GM12878 (cell line): ENCODE results near the gene USP26. TPM values are rescaled to one million over a fixed set of nuclear protein-coding genes. Genes with fewer than 3 reads are reported as not detected.

Experiments
- ATAC-seq: fragments of 200-7000 bp; cut with Tn5 transposase; 3 replicates; pipeline ENCODE4 v1.9.1; 2020; ENCODE audit warnings: mild to moderate bottlenecking, moderate library complexity
- BruUV-seq: library from RNA; stranded (reverse); fragments of 400-500 nt; replicated peaks from 2 replicates; lab custom pipeline; 2021; lab: Mats Ljungman, UMichigan
- CTCF ChIA-PET: fragments of 300-600 bp; sonication (Branson Sonifier 250); formaldehyde crosslinking; extraction: SDS; loops from one replicate; lab custom pipeline; 2021; ENCODE audit warnings: inconsistent platforms; lab: Yijun Ruan, JAX
- POLR2A ChIA-PET: fragments of 350-600 bp; formaldehyde crosslinking; extraction: SDS; loops from one replicate; lab custom pipeline; 2021; ENCODE audit warnings: inconsistent platforms; lab: Charles Lee
- RAD21 ChIA-PET: fragments of 300-600 bp; sonication (Branson Sonifier 250); formaldehyde crosslinking; loops from one replicate; lab custom pipeline; 2023; ENCODE audit warnings: antibody characterized with exemption; ENCODE audit not compliant: unreplicated experiment; lab: Charles Lee
- SMC1A ChIA-PET: fragments of 300-600 bp; sonication (Branson Sonifier 250); formaldehyde crosslinking; loops from one replicate; lab custom pipeline; 2023; ENCODE audit not compliant: unreplicated experiment, uncharacterized antibody; lab: Charles Lee
- DNase-seq: peaks from one replicate; pipeline ENCODE4 v3.0.0-alpha.2; 2011; ENCODE audit warnings: low read depth, low spot score
- FAIRE-seq: peaks from 3 replicates; lab custom pipeline; 2011; peaks lifted over from hg19 to GRCh38; lab: Jason Lieb, UNC
- H2AFZ ChIP-seq: 2 replicates; pipeline ENCODE4 v1.6.0; 2011; ENCODE audit warnings: low read depth, low read length, control low read depth; ENCODE audit not compliant: control insufficient read depth
- H3K27ac ChIP-seq: 2 replicates; pipeline ENCODE4 v1.5.1; 2011; ENCODE audit warnings: control low read depth; ENCODE audit not compliant: control insufficient read depth, insufficient read depth
- H3K27me3 ChIP-seq, 2 experiments: replicated peaks in 1 of 2; 2 replicates each; pipeline versions ENCODE4 v1.6.0 to v1.6.1; 2011; ENCODE audit warnings: low read length in 1 of 2; ENCODE audit not compliant: control insufficient read depth in 2 of 2, insufficient read depth in 2 of 2
- H3K36me3 ChIP-seq, 2 experiments: 2 replicates each; pipeline ENCODE4 v1.5.1; 2011; ENCODE audit warnings: low read length in 1 of 2; ENCODE audit not compliant: control insufficient read depth in 2 of 2, insufficient read depth in 2 of 2
- H3K4me1 ChIP-seq: 2 replicates; pipeline ENCODE4 v1.6.1; 2011; ENCODE audit warnings: mild to moderate bottlenecking, low read length, moderate library complexity, mixed read lengths; ENCODE audit not compliant: control insufficient read depth, insufficient read depth
- H3K4me2 ChIP-seq: 2 replicates; pipeline ENCODE4 v1.6.0; 2011; ENCODE audit warnings: control low read depth; ENCODE audit not compliant: control insufficient read depth, insufficient read depth
- H3K4me3 ChIP-seq: fragments of 200-600 bp; sonication (generic); 2 replicates; pipeline ENCODE4 v1.5.1; 2016
- H3K79me2 ChIP-seq: 2 replicates; pipeline ENCODE4 v1.6.0; 2011; ENCODE audit warnings: low read length; ENCODE audit not compliant: control insufficient read depth, insufficient read depth
- H3K9ac ChIP-seq: 2 replicates; pipeline ENCODE4 v1.8.0; 2011; ENCODE audit warnings: low read length, control low read depth, mixed read lengths; ENCODE audit not compliant: control insufficient read depth, insufficient read depth
- H3K9me3 ChIP-seq: replicated peaks from 3 replicates; pipeline ENCODE4 v1.5.1; 2011; ENCODE audit warnings: mild to moderate bottlenecking, low read length; ENCODE audit not compliant: control insufficient read depth, insufficient read depth
- H4K20me1 ChIP-seq: 2 replicates; pipeline ENCODE4 v1.6.0; 2011; ENCODE audit not compliant: control insufficient read depth, insufficient read depth
- ATF7 ChIP-seq: fragments of 450-650 bp; IDR thresholded peaks from 2 replicates; pipeline ENCODE4 v1.6.1; 2016; ENCODE audit warnings: low read depth, mild to moderate bottlenecking
- BRCA1 ChIP-seq: IDR thresholded peaks from 2 replicates; pipeline ENCODE4 v1.6.1; 2011; ENCODE audit warnings: low read depth, low read length, improper control_type of control experiment
- EGR1 ChIP-seq, 2 experiments: IDR thresholded peaks; 1 replicate in 1 of 2; 2 replicates in 1 of 2; pipeline ENCODE4 v1.6.1; 2011 to 2012; ENCODE audit warnings: low read depth in 2 of 2, low read length in 2 of 2, borderline replicate concordance in 1 of 2, mild to moderate bottlenecking in 1 of 2, moderate library complexity in 1 of 2
- IKZF1 ChIP-seq: fragments of 450-650 bp; conservative IDR thresholded peaks from 2 replicates; pipeline ENCODE4 v1.6.1; 2017; ENCODE audit warnings: antibody characterized with exemption, mild to moderate bottlenecking
- KDM1A ChIP-seq: fragments of 200-600 bp; sonication (generic); IDR thresholded peaks from 2 replicates; pipeline ENCODE4 v1.6.1; 2016; ENCODE audit warnings: borderline replicate concordance
- MTA2 ChIP-seq: fragments of 450-650 bp; IDR thresholded peaks from 2 replicates; pipeline ENCODE4 v1.6.1; 2016; ENCODE audit warnings: low read depth, mild to moderate bottlenecking, moderate library complexity
- RB1 ChIP-seq: fragments of 450-650 bp; formaldehyde crosslinking; IDR thresholded peaks from 2 replicates; pipeline ENCODE4 v1.6.1; 2017; ENCODE audit warnings: mild to moderate bottlenecking, borderline replicate concordance
- SMAD1 ChIP-seq: fragments of 450-650 bp; IDR thresholded peaks from 2 replicates; pipeline ENCODE4 v1.6.1; 2018; ENCODE audit warnings: mild to moderate bottlenecking, low read depth; ENCODE audit not compliant: partially characterized antibody
- SP1 ChIP-seq: IDR thresholded peaks from one replicate; pipeline ENCODE4 v1.6.1; 2011; ENCODE audit warnings: low read depth, low read length
- YBX1 ChIP-seq: fragments of 450-650 bp; IDR thresholded peaks from 2 replicates; pipeline ENCODE4 v1.6.1; 2016; ENCODE audit warnings: antibody characterized with exemption
- WGBS: methylation state at CpG from one replicate; pipeline ENCODE4 v1.1.6; 2016; ENCODE audit warnings: low lambda C conversion rate; ENCODE audit not compliant: insufficient replicate concordance, insufficient coverage; ENCODE audit errors: missing lambda C conversion rate; 5-methylcytosine and 5-hydroxymethylcytosine counted together
- in situ Hi-C: fragments of 300-500 bp; cut with MboI; formaldehyde crosslinking; loops from 9 replicates; pipeline ENCODE4 v1.14.3; 2018; ENCODE audit warnings: mixed read lengths
- intact Hi-C: fragments of 100-400 bp; cut with micrococcal nuclease; formaldehyde crosslinking; loops from one replicate; pipeline ENCODE4 v1.14.2; 2022; ENCODE audit not compliant: unreplicated experiment
- polyA plus RNA-seq, 11 experiments: library from polyadenylated mRNA; depleted of rRNA in 4 of 11; unstranded in 6 of 11; stranded (reverse) in 5 of 11; fragments of >200 nt; fragmentation: Nextera tagmentation in 4 of 11; fragmentation: Illumina TruSeq in 1 of 11; extraction: Ambion mirVana in 4 of 11; extraction: Trizol in 1 of 11; gene quantifications; 1 replicate in 1 of 11; 2 replicates in 10 of 11; pipeline versions ENCODE4 v1.2.1 to v1.2.3, GENCODE V29; 2011 to 2016; ENCODE audit warnings: inconsistent platforms in 2 of 11, missing spikeins in 2 of 11, low read depth in 1 of 11
- total RNA-seq, 4 experiments: library from RNA; depleted of rRNA in 3 of 4; stranded (reverse); fragments of >200 nt in 3 of 4; fragmentation: Illumina TruSeq in 1 of 4; extraction: Trizol in 1 of 4; gene quantifications; 2 replicates each; pipeline versions ENCODE4 v1.2.1 to v1.2.3, GENCODE V29; 2013 to 2021
- TF ChIP-seq, protein P1 (sequence below): fragments of 450-650 bp; IDR thresholded peaks from 2 replicates; pipeline ENCODE4 v1.6.1; 2017; ENCODE audit warnings: mild to moderate bottlenecking, moderate library complexity

Gene USP26
- total and polyA plus RNA-seq, 10 of the 15 experiments (the other 5 are each of a cell fraction or from before 2014, with no cell fraction given) = not detected

- no peaks in the 10 kb centered on the region for H4K20me1 ChIP-seq
- DNase-seq (no peak), ATAC-seq (no peak), FAIRE-seq (no peak)
- no peak overlapping the region for H3K4me2 ChIP-seq
- no peak overlapping the region for H2AFZ ChIP-seq
- intact Hi-C loops (no loop called here), in situ Hi-C loops (no loop called here)
- ChIA-PET RAD21 (no interaction called here), SMC1A (no interaction called here), CTCF (no interaction called here), POLR2A (no interaction called here)
- H3K9ac ChIP-seq = no peak overlapping the region
- H3K36me3 ChIP-seq = no peaks in the 10 kb centered on the region
- no peaks in the 10 kb centered on the region for H3K27me3 ChIP-seq
- TF ChIP-seq IKZF1 (no peak), EGR1 (IDR thresholded peaks at IDR 0.05; ENCODE audit: borderline replicate concordance in 1 of 2, low read depth in 2 of 2, low read length in 2 of 2) (no peak), SMAD1 (no peak), BRCA1 (no peak), KDM1A (no peak), RB1 (no peak), ATF7 (no peak), MTA2 (no peak), YBX1 (no peak), SP1 (no peak)
- TF ChIP-seq, protein P1, sequence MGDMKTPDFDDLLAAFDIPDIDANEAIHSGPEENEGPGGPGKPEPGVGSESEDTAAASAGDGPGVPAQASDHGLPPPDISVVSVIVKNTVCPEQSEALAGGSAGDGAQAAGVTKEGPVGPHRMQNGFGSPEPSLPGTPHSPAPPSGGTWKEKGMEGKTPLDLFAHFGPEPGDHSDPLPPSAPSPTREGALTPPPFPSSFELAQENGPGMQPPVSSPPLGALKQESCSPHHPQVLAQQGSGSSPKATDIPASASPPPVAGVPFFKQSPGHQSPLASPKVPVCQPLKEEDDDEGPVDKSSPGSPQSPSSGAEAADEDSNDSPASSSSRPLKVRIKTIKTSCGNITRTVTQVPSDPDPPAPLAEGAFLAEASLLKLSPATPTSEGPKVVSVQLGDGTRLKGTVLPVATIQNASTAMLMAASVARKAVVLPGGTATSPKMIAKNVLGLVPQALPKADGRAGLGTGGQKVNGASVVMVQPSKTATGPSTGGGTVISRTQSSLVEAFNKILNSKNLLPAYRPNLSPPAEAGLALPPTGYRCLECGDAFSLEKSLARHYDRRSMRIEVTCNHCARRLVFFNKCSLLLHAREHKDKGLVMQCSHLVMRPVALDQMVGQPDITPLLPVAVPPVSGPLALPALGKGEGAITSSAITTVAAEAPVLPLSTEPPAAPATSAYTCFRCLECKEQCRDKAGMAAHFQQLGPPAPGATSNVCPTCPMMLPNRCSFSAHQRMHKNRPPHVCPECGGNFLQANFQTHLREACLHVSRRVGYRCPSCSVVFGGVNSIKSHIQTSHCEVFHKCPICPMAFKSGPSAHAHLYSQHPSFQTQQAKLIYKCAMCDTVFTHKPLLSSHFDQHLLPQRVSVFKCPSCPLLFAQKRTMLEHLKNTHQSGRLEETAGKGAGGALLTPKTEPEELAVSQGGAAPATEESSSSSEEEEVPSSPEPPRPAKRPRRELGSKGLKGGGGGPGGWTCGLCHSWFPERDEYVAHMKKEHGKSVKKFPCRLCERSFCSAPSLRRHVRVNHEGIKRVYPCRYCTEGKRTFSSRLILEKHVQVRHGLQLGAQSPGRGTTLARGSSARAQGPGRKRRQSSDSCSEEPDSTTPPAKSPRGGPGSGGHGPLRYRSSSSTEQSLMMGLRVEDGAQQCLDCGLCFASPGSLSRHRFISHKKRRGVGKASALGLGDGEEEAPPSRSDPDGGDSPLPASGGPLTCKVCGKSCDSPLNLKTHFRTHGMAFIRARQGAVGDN = no peak
- WGBS = 0% methylated on average over 1 of the region's 1 CpG
- no peaks in the 10 kb centered on the region for H3K9me3 ChIP-seq
- H3K4me3 ChIP-seq = no peak overlapping the region
- BruUV-seq = no TSS peak
- no peaks in the 10 kb centered on the region for H3K4me1 ChIP-seq
- no peak overlapping the region for H3K27ac ChIP-seq
- no peaks in the 10 kb centered on the region for H3K79me2 ChIP-seq
These were observed 97.7 kb downstream of the USP26 start for GRCh38 chrX:132999209-132999608.
